C4-2B (cell line): ENCODE results near the gene KCNIP4.

ENCODE experiments used
- ZFX ChIP-seq: fragments of 450-650 bp; IDR thresholded peaks from 2 replicates; pipeline ENCODE4 v1.6.1; 2017
- TF ChIP-seq, protein P1 (sequence below): fragments of 450-650 bp; conservative IDR thresholded peaks from 2 replicates; pipeline ENCODE4 v1.5.1; 2017; ENCODE audit warnings: mild to moderate bottlenecking

GRCh38 chr4:21986307-21986706 is 37.7 kb upstream of the KCNIP4 start:
- TF ChIP-seq, protein P1, sequence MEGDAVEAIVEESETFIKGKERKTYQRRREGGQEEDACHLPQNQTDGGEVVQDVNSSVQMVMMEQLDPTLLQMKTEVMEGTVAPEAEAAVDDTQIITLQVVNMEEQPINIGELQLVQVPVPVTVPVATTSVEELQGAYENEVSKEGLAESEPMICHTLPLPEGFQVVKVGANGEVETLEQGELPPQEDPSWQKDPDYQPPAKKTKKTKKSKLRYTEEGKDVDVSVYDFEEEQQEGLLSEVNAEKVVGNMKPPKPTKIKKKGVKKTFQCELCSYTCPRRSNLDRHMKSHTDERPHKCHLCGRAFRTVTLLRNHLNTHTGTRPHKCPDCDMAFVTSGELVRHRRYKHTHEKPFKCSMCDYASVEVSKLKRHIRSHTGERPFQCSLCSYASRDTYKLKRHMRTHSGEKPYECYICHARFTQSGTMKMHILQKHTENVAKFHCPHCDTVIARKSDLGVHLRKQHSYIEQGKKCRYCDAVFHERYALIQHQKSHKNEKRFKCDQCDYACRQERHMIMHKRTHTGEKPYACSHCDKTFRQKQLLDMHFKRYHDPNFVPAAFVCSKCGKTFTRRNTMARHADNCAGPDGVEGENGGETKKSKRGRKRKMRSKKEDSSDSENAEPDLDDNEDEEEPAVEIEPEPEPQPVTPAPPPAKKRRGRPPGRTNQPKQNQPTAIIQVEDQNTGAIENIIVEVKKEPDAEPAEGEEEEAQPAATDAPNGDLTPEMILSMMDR, result no peak
- TF ChIP-seq ZFX, result no peak
